Ishikawa (cell line): ENCODE measurements around the gene KCNQ1.

Experiments used
- CEBPB ChIP-seq: IDR thresholded peaks from 2 replicates; pipeline ENCODE4 v1.6.1; 2012
- CREB1 ChIP-seq: IDR thresholded peaks from 2 replicates; pipeline ENCODE4 v1.6.1; 2012; ENCODE audit warnings: low read depth
- EGR1 ChIP-seq: IDR thresholded peaks from 2 replicates; pipeline ENCODE4 v1.6.1; 2012
- FOXM1 ChIP-seq: IDR thresholded peaks from 2 replicates; pipeline ENCODE4 v1.6.1; 2012; ENCODE audit warnings: low read depth, borderline replicate concordance
- RAD21 ChIP-seq: IDR thresholded peaks from 2 replicates; pipeline ENCODE4 v1.6.1; 2012; ENCODE audit warnings: low read depth
- TAF1 ChIP-seq: IDR thresholded peaks from 2 replicates; pipeline ENCODE4 v1.6.1; 2012; ENCODE audit warnings: low read depth, mild to moderate bottlenecking
- TCF12 ChIP-seq: IDR thresholded peaks from 2 replicates; pipeline ENCODE4 v1.6.1; 2012; ENCODE audit warnings: low read depth
- YY1 ChIP-seq: IDR thresholded peaks from 2 replicates; pipeline ENCODE4 v1.6.1; 2012; ENCODE audit warnings: low read depth
- TF ChIP-seq, protein P1 (sequence below): IDR thresholded peaks from 2 replicates; pipeline ENCODE4 v1.6.1; 2012; ENCODE audit warnings: low read depth, mild to moderate bottlenecking
- TF ChIP-seq, protein P2 (sequence below): IDR thresholded peaks from 2 replicates; pipeline ENCODE4 v1.6.1; 2012

DNA sequence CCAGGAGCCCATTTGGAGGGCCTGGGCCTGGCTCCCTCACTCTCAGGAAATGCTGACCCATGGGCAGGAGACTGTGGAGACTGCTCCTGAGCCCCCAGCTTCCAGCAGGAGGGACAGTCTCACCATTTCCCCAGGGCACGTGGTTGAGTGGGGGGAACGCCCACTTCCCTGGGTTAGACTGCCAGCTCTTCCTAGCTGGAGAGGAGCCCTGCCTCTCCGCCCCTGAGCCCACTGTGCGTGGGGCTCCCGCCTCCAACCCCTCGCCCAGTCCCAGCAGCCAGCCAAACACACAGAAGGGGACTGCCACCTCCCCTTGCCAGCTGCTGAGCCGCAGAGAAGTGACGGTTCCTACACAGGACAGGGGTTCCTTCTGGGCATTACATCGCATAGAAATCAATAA, 403.7 kb downstream of the KCNQ1 start:
- TF ChIP-seq, protein P1, sequence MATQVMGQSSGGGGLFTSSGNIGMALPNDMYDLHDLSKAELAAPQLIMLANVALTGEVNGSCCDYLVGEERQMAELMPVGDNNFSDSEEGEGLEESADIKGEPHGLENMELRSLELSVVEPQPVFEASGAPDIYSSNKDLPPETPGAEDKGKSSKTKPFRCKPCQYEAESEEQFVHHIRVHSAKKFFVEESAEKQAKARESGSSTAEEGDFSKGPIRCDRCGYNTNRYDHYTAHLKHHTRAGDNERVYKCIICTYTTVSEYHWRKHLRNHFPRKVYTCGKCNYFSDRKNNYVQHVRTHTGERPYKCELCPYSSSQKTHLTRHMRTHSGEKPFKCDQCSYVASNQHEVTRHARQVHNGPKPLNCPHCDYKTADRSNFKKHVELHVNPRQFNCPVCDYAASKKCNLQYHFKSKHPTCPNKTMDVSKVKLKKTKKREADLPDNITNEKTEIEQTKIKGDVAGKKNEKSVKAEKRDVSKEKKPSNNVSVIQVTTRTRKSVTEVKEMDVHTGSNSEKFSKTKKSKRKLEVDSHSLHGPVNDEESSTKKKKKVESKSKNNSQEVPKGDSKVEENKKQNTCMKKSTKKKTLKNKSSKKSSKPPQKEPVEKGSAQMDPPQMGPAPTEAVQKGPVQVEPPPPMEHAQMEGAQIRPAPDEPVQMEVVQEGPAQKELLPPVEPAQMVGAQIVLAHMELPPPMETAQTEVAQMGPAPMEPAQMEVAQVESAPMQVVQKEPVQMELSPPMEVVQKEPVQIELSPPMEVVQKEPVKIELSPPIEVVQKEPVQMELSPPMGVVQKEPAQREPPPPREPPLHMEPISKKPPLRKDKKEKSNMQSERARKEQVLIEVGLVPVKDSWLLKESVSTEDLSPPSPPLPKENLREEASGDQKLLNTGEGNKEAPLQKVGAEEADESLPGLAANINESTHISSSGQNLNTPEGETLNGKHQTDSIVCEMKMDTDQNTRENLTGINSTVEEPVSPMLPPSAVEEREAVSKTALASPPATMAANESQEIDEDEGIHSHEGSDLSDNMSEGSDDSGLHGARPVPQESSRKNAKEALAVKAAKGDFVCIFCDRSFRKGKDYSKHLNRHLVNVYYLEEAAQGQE, result no peak
- TF ChIP-seq CEBPB, result no peak
- TF ChIP-seq TAF1, result no peak
- TF ChIP-seq RAD21, result no peak
- TF ChIP-seq, protein P2, sequence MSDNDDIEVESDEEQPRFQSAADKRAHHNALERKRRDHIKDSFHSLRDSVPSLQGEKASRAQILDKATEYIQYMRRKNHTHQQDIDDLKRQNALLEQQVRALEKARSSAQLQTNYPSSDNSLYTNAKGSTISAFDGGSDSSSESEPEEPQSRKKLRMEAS, result no peak
- no peak for TF ChIP-seq YY1
- TF ChIP-seq FOXM1, result no peak
- TF ChIP-seq TCF12, result no peak
- no peak for TF ChIP-seq EGR1
- TF ChIP-seq CREB1, result no peak
